Chondrocyte (in vitro differentiated cells): Measurements from ENCODE around the gene STX2. TPM values are rescaled to one million over a fixed set of nuclear protein-coding genes. Genes with fewer than 3 reads are reported as not detected.

Experiments used
- DNase-seq: peaks from one replicate; pipeline ENCODE4 v3.0.0; 2021; ENCODE audit warnings: mixed read lengths, low spot score
- H3K27ac Mint-ChIP-seq: one replicate; pipeline ENCODE4 v1.8.0; 2021; ENCODE audit warnings: mild to moderate bottlenecking, moderate library complexity, mixed read lengths; ENCODE audit not compliant: unreplicated experiment
- H3K27me3 Mint-ChIP-seq: 2 replicates; pipeline ENCODE4 v1.8.0; 2021; ENCODE audit warnings: low read depth, mixed read lengths
- H3K36me3 Mint-ChIP-seq: 2 replicates; pipeline ENCODE4 v1.8.0; 2021; ENCODE audit warnings: low read depth, mixed read lengths
- H3K4me1 Mint-ChIP-seq: 2 replicates; pipeline ENCODE4 v1.8.0; 2021; ENCODE audit warnings: low read depth, mild to moderate bottlenecking, mixed read lengths
- H3K4me3 Mint-ChIP-seq: one replicate; pipeline ENCODE4 v1.8.0; 2021; ENCODE audit warnings: mild to moderate bottlenecking, moderate library complexity, mixed read lengths; ENCODE audit not compliant: unreplicated experiment
- H3K9me3 Mint-ChIP-seq: 2 replicates; pipeline ENCODE4 v1.8.0; 2021; ENCODE audit warnings: low read depth, mixed read lengths
- total RNA-seq: library from RNA; stranded (reverse); gene quantifications from 3 replicates; pipeline ENCODE4 v1.2.1, GENCODE V29; 2021
- TF ChIP-seq, protein P1 (sequence below): fragments of 200-600 bp; sonication (generic); IDR thresholded peaks from 2 replicates; pipeline ENCODE4 v1.5.0; 2021; ENCODE audit warnings: antibody characterized with exemption, mild to moderate bottlenecking, moderate library complexity

STX2 gene
- total RNA-seq, 1 donor from 2014 or later: 40.4 TPM

DNA sequence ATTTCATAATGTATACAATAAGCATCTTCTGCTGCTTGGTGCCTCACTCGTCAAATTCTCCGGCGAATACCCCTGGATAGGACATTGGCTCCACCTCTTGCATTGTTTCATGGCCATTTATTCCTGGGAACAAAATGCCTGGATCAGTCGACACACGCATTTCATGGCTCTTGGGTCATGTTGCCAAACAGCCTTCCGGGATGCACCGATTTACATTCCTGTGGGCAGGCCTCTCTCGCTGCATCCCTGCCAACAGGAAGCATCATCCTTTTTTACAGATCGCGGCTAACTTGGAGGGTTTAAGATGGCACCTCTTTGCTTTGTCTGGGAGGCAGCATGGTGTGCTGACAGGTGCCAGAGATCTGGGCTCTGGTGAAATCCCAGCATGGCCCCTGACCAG lies 90.3 kb downstream of the STX2 start:
- no peaks in the 10 kb centered on the region for H3K4me1 Mint-ChIP-seq
- H3K9me3 Mint-ChIP-seq: no peaks in the 10 kb centered on the region
- DNase-seq: no peak
- no peak overlapping the region for H3K27ac Mint-ChIP-seq
- H3K27me3 Mint-ChIP-seq: peaks cover 41% of the 10 kb centered on the region
- H3K36me3 Mint-ChIP-seq: no peaks in the 10 kb centered on the region
- TF ChIP-seq, protein P1, sequence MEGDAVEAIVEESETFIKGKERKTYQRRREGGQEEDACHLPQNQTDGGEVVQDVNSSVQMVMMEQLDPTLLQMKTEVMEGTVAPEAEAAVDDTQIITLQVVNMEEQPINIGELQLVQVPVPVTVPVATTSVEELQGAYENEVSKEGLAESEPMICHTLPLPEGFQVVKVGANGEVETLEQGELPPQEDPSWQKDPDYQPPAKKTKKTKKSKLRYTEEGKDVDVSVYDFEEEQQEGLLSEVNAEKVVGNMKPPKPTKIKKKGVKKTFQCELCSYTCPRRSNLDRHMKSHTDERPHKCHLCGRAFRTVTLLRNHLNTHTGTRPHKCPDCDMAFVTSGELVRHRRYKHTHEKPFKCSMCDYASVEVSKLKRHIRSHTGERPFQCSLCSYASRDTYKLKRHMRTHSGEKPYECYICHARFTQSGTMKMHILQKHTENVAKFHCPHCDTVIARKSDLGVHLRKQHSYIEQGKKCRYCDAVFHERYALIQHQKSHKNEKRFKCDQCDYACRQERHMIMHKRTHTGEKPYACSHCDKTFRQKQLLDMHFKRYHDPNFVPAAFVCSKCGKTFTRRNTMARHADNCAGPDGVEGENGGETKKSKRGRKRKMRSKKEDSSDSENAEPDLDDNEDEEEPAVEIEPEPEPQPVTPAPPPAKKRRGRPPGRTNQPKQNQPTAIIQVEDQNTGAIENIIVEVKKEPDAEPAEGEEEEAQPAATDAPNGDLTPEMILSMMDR: no peak
- no peak overlapping the region for H3K4me3 Mint-ChIP-seq

DNA sequence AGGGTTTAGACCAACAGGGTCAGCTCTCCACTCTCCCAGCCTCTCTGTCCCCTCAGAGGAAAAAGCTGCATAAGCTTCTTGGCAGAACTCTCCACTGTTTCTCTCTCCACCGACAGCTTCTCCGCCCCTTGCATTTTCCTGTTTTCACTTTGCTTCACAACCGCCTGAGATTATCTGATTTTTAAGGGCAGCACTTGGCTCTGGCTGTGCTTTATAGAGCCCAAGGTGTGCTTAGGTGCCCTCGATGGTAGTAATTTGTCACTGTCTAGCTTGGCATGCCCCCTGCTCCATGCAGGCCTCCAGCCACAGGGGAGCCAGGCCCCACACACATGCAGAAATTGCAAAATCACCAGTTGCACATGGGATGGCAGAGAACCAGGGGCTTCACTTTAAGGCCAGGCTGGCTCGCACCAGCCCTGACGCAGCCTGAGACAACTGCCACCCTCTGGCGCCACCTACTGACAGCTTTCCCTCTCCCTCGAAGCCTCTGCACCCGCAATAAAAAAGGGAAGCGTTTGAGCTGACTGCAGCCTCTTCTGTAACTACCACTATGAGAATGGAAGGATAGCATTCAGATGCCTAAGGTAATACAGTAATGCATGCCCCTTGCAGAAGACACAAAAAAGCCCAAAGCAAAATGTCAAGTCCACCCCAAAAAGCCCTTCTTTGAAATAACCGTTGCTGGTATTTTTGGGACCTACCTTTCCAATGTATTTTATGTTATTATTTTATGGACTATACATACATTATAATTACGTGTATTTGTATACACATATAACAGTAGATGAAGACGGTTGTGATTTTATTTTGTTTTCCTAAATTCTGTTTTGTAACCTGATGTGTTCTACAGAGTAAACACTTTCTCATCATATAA lies 90.9 kb downstream of the STX2 start:
- no peaks in the 10 kb centered on the region for H3K4me1 Mint-ChIP-seq
- H3K4me3 Mint-ChIP-seq: no peak overlapping the region
- no peak overlapping the region for H3K27ac Mint-ChIP-seq
- DNase-seq: no peak
- no peaks in the 10 kb centered on the region for H3K9me3 Mint-ChIP-seq
- H3K36me3 Mint-ChIP-seq: no peaks in the 10 kb centered on the region
- TF ChIP-seq, protein P1: peak; percentile 90
- peaks cover 41% of the 10 kb centered on the region for H3K27me3 Mint-ChIP-seq

DNA sequence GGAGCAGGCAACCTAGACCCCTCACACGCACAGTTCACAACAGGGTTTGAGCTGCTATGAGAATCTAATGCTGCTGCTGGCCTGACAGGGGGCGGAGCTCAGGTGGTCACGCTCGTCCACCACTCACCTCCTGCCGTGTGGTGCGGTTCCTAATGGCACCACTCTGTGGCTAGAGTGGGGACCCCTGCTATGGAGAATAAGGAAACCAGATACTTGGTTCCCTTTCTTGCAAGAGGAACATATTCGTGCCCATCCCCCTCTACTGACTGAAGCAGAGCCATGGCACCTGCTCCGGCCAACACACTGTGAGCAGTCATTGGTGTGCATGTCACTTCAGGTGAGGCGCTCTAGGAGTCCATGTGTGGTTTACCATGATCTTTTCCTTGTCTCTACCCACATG lies 92.5 kb downstream of the STX2 start:
- peaks cover 39% of the 10 kb centered on the region for H3K27me3 Mint-ChIP-seq
- no peak overlapping the region for H3K27ac Mint-ChIP-seq
- H3K4me3 Mint-ChIP-seq: no peak overlapping the region
- TF ChIP-seq, protein P1: no peak
- H3K9me3 Mint-ChIP-seq: no peaks in the 10 kb centered on the region
- H3K4me1 Mint-ChIP-seq: no peaks in the 10 kb centered on the region
- H3K36me3 Mint-ChIP-seq: no peaks in the 10 kb centered on the region
- no peak for DNase-seq

DNA sequence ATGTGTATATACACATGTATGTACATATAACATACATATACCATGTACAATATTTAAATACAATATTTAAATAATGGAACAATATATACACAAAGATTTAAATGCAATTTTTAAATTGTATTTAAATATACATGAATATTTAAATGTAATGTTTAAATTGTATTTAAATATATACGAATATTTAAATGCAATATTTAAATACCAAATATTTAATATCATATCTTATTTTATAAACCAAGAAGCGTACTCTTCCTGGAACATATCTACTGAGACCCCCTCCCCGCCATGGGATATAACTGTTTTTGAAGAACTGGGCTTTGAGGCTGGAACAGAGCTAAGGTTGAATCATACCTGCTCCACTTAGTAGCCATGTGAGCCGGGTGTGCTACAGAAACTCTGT lies 93.1 kb downstream of the STX2 start:
- no peaks in the 10 kb centered on the region for H3K4me1 Mint-ChIP-seq
- H3K9me3 Mint-ChIP-seq: no peaks in the 10 kb centered on the region
- H3K4me3 Mint-ChIP-seq: no peak overlapping the region
- TF ChIP-seq, protein P1: no peak
- peaks cover 34% of the 10 kb centered on the region for H3K27me3 Mint-ChIP-seq
- H3K27ac Mint-ChIP-seq: no peak overlapping the region
- no peaks in the 10 kb centered on the region for H3K36me3 Mint-ChIP-seq
- no peak for DNase-seq

DNA sequence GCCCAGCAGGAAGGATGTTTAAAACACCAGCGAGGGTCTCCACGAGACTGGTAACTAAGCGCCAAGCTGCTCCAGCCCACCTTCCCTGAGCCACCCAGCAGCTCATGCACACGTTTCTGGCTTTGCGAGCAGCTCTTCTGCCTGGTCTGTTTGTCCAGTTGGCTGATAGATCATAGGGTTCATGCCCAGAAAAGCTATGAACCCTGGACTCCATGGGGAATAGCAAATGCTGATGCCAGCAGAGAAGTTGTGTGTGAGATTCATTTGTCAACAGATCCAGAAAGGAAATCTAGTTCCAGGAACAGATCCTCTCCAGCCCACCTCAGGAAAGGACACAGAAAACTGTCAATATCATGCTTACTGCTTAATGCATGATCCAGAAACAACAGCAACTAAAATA lies 94.8 kb downstream of the STX2 start:
- TF ChIP-seq, protein P1: no peak
- H3K36me3 Mint-ChIP-seq: no peaks in the 10 kb centered on the region
- no peak overlapping the region for H3K27ac Mint-ChIP-seq
- no peaks in the 10 kb centered on the region for H3K4me1 Mint-ChIP-seq
- no peak for DNase-seq
- H3K9me3 Mint-ChIP-seq: no peaks in the 10 kb centered on the region
- no peak overlapping the region for H3K4me3 Mint-ChIP-seq
- H3K27me3 Mint-ChIP-seq: peaks cover 28% of the 10 kb centered on the region
